HCT116 (cell line): ENCODE measurements around the gene IGSF21. TPM values are rescaled to one million over a fixed set of nuclear protein-coding genes. Genes with fewer than 3 reads are reported as not detected.

ENCODE experiments used
- ATAC-seq: fragments of 200-7000 bp; cut with Tn5 transposase; 2 replicates; pipeline ENCODE4 v1.9.1; 2020; ENCODE audit warnings: mild to moderate bottlenecking, moderate library complexity
- BruUV-seq: library from RNA; stranded (reverse); fragments of 400-500 nt; replicated peaks from 2 replicates; lab custom pipeline; 2021; lab: Mats Ljungman, UMichigan
- CTCF ChIA-PET: fragments of 300-600 bp; sonication (Branson Sonifier 250); formaldehyde crosslinking; loops from one replicate; lab custom pipeline; 2021; ENCODE audit warnings: antibody characterized with exemption; lab: Charles Lee
- POLR2A ChIA-PET: fragments of 300-600, 350-600 bp; sonication (Branson Sonifier 250); formaldehyde crosslinking; loops from one replicate; lab custom pipeline; 2021; ENCODE audit warnings: antibody characterized with exemption; lab: Charles Lee
- RAD21 ChIA-PET, 2 experiments: fragments of 300-600 bp; sonication (Branson Sonifier 250); formaldehyde crosslinking; loops; one replicate each; lab custom pipeline; 2023; ENCODE audit warnings: low total read pairs in 2 of 2; ENCODE audit not compliant: uncharacterized antibody in 2 of 2, unreplicated experiment in 2 of 2, low non-redundant PET in 1 of 2; lab: Charles Lee
- DNase-seq: peaks from one replicate; pipeline ENCODE4 v3.0.0-alpha.2; 2010; ENCODE audit warnings: low read depth, low spot score
- H2AFZ ChIP-seq: fragments of 200-600 bp; shearing (Covaris generic), sonication (generic); 2 replicates; pipeline ENCODE4 v1.6.1; 2017; ENCODE audit warnings: low read depth, mixed run types, mixed read lengths, antibody characterized with exemption, low read length; ENCODE audit not compliant: poor library complexity, severe bottlenecking
- H3K27ac ChIP-seq: 2 replicates; pipeline ENCODE4 v1.5.1; 2012; ENCODE audit warnings: low read depth, low read length
- H3K27me3 ChIP-seq: fragments of 200-600 bp; sonication (generic); 2 replicates; pipeline ENCODE4 v1.6.1; 2016; ENCODE audit warnings: mixed run types, low read length, mixed read lengths; ENCODE audit not compliant: insufficient read depth
- H3K36me3 ChIP-seq, 2 experiments: fragments of 200-500 bp in 1 of 2; fragments of 200-600 bp in 1 of 2; sonication (Bioruptor generic) in 1 of 2; sonication (generic) in 1 of 2; 2 replicates each; pipeline versions ENCODE4 v1.5.1 to v1.6.1; 2014 to 2016; ENCODE audit warnings: low read length in 2 of 2, inconsistent platforms in 1 of 2, mixed read lengths in 1 of 2, mixed run types in 1 of 2; ENCODE audit not compliant: insufficient read depth in 2 of 2, control insufficient read depth in 1 of 2
- H3K4me1 ChIP-seq, 2 experiments: fragments of 200-600 bp in 1 of 2; sonication (generic) in 1 of 2; 2 replicates each; pipeline versions ENCODE4 v1.5.1 to v1.6.1; 2012 to 2017; ENCODE audit warnings: low read length in 2 of 2, inconsistent platforms in 1 of 2, mild to moderate bottlenecking in 1 of 2, mixed read lengths in 1 of 2, mixed run types in 1 of 2, moderate library complexity in 1 of 2; ENCODE audit not compliant: insufficient read depth in 2 of 2, control insufficient read depth in 1 of 2
- H3K4me2 ChIP-seq: fragments of 200-600 bp; sonication (generic); 2 replicates; pipeline ENCODE4 v1.6.1; 2017; ENCODE audit warnings: mixed run types, low read length, mixed read lengths
- H3K4me3 ChIP-seq, 2 experiments: fragments of 200-600 bp in 1 of 2; sonication (generic) in 1 of 2; replicated peaks in 1 of 2; 2 replicates each; pipeline ENCODE4 v1.5.1; 2011 to 2016; ENCODE audit warnings: low read length in 2 of 2, control low read depth in 1 of 2, low read depth in 1 of 2, mild to moderate bottlenecking in 1 of 2, mixed read lengths in 1 of 2, mixed run types in 1 of 2
- H3K79me2 ChIP-seq: fragments of 200-600 bp; sonication (generic); 2 replicates; pipeline ENCODE4 v1.6.1; 2017; ENCODE audit warnings: mild to moderate bottlenecking, mixed run types, low read length, moderate library complexity, mixed read lengths; ENCODE audit not compliant: insufficient read depth
- H3K9ac ChIP-seq: fragments of 200-600 bp; sonication (generic); 2 replicates; pipeline ENCODE4 v1.6.1; 2016; ENCODE audit warnings: low read length, mixed read lengths
- H3K9me2 ChIP-seq: fragments of 200-600 bp; sonication (generic), shearing (Covaris generic); 2 replicates; pipeline ENCODE4 v1.6.1; 2017; ENCODE audit warnings: mixed run types, mild to moderate bottlenecking, moderate library complexity; ENCODE audit not compliant: insufficient read depth
- H3K9me3 ChIP-seq, 2 experiments: fragments of 200-500 bp in 1 of 2; fragments of 200-600 bp in 1 of 2; sonication (Bioruptor generic) in 1 of 2; sonication (generic) in 1 of 2; 2 replicates each; pipeline ENCODE4 v1.6.1; 2014 to 2017; ENCODE audit warnings: low read length in 2 of 2, mixed read lengths in 2 of 2, inconsistent platforms in 1 of 2, low read depth in 1 of 2, mild to moderate bottlenecking in 1 of 2, mixed run types in 1 of 2, moderate library complexity in 1 of 2; ENCODE audit not compliant: control insufficient read depth in 1 of 2, insufficient read depth in 1 of 2
- H4K20me1 ChIP-seq: fragments of 200-600 bp; sonication (generic), shearing (Covaris generic); 2 replicates; pipeline ENCODE4 v1.6.1; 2017; ENCODE audit warnings: mixed run types, mild to moderate bottlenecking, moderate library complexity; ENCODE audit not compliant: insufficient read depth
- CBX3 ChIP-seq: IDR thresholded peaks from 2 replicates; pipeline ENCODE4 v1.6.1; 2012; ENCODE audit warnings: low read depth
- EGR1 ChIP-seq: IDR thresholded peaks from 2 replicates; pipeline ENCODE4 v1.6.1; 2012; ENCODE audit warnings: low read depth
- JUND ChIP-seq: IDR thresholded peaks from 2 replicates; pipeline ENCODE4 v1.6.1; 2012
- POLR2A ChIP-seq: IDR thresholded peaks from 2 replicates; pipeline ENCODE4 v1.7.0; 2011; ENCODE audit warnings: borderline replicate concordance; ENCODE audit not compliant: insufficient read depth, insufficient read length; ENCODE audit errors: extremely low read depth
- POLR2AphosphoS5 ChIP-seq: IDR thresholded peaks from 2 replicates; pipeline ENCODE4 v1.6.1; 2011; ENCODE audit warnings: mild to moderate bottlenecking, low read depth, low read length, moderate library complexity
- RAD21 ChIP-seq: IDR thresholded peaks from 2 replicates; pipeline ENCODE4 v1.6.1; 2012; ENCODE audit warnings: low read depth, mild to moderate bottlenecking
- SRF ChIP-seq: IDR thresholded peaks from 2 replicates; pipeline ENCODE4 v1.6.1; 2012; ENCODE audit warnings: low read depth
- TCF7L2 ChIP-seq: IDR thresholded peaks from 2 replicates; pipeline ENCODE4 v1.7.0; 2011; ENCODE audit warnings: borderline replicate concordance, inconsistent platforms; ENCODE audit not compliant: insufficient read depth, insufficient read length; ENCODE audit errors: extremely low read depth
- YY1 ChIP-seq: IDR thresholded peaks from 2 replicates; pipeline ENCODE4 v1.6.1; 2011; ENCODE audit warnings: low read length, low read depth, moderate library complexity, mild to moderate bottlenecking; ENCODE audit not compliant: insufficient replicate concordance; ENCODE audit errors: extremely low read depth
- ZFX ChIP-seq: fragments of 450-650 bp; IDR thresholded peaks from 2 replicates; pipeline ENCODE4 v1.6.1; 2017
- ZNF274 ChIP-seq: fragments of 200-500 bp; sonication (Bioruptor generic); IDR thresholded peaks from 2 replicates; pipeline ENCODE4 v1.6.1; 2014; ENCODE audit warnings: mild to moderate bottlenecking, low read depth, low read length, inconsistent platforms
- intact Hi-C: fragments of 100-400 bp; cut with micrococcal nuclease; formaldehyde crosslinking; loops from 2 replicates; pipeline ENCODE4 v1.10.0; 2022
- total RNA-seq: library from RNA; stranded (reverse); gene quantifications from one replicate; pipeline ENCODE4 v1.2.1, GENCODE V29; 2021; ENCODE audit not compliant: unreplicated experiment
- TF ChIP-seq, protein P1 (sequence below), 3 experiments: fragments of 200-600 bp in 1 of 3; sonication (generic) in 1 of 3; IDR thresholded peaks in 2 of 3; conservative IDR thresholded peaks in 1 of 3; 2 replicates each; pipeline ENCODE4 v1.5.1; 2012 to 2017; ENCODE audit warnings: low read depth in 2 of 3, low read length in 2 of 3, antibody characterized with exemption in 1 of 3, borderline replicate concordance in 1 of 3, control low read depth in 1 of 3, mild to moderate bottlenecking in 1 of 3, mixed read lengths in 1 of 3, mixed run types in 1 of 3, moderate library complexity in 1 of 3; ENCODE audit not compliant: insufficient read depth in 1 of 3
- TF ChIP-seq, protein P2 (sequence below): IDR thresholded peaks from 2 replicates; pipeline ENCODE4 v1.6.1; 2011; ENCODE audit warnings: mild to moderate bottlenecking, low read length, moderate library complexity; ENCODE audit not compliant: insufficient replicate concordance; ENCODE audit errors: extremely low read depth
- TF ChIP-seq, protein P3 (sequence below): IDR thresholded peaks from 2 replicates; pipeline ENCODE4 v1.6.1; 2012
- TF ChIP-seq, protein P4 (sequence below): IDR thresholded peaks from 2 replicates; pipeline ENCODE4 v1.6.1; 2012; ENCODE audit warnings: low read depth

Gene IGSF21
- total RNA-seq, 1 experiment from 2014 or later: not detected

DNA sequence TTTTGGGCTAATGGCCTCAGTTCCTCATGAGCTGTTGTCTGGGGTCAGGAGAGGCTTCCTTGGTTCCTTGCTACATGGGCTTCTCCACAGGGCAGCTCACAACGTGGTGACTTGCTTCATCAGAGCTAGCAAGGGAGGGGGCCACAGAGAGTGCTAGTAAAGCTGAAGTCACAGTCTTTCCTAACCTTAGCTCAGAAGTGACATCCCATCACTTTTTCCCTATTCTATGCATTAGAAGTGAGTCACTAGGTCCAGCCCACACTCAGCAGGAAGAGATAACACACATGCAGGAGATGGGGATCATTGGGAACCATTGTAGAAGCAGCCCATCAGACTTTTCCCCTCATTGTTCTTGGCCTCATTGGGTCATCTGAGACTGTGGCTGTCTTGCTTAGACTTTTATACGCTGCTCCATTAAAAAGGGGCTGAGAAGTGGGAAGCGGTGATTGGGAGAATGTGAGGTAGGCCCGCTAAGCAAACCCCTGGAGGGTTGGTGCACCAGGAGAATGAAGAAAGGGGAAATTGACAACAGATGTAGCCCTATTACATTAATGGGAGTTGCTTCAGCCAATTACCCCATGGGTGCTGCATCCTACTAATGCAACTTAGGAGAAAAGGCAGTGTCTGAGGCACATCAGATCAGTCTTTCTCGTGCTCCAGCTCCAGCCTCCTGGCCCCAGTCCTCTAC, 22.1 kb upstream of the IGSF21 start:
- DNase-seq (no peak), ATAC-seq (no peak)
- Histone ChIP-seq H3K9me2 (no peaks in the 10 kb centered on the region), H3K4me2 (no peak overlapping the region), H3K4me1 (peaks cover 2 to 3% of the 10 kb centered on the region in 2 experiments; a peak in 3 of 4 replicates), H3K79me2 (no peaks in the 10 kb centered on the region), H2AFZ (no peak overlapping the region), H3K9me3 (no peaks in the 10 kb centered on the region), H3K4me3 (no peak overlapping the region), H3K9ac (no peak overlapping the region), H3K27ac (no peak overlapping the region), H3K36me3 (no peaks in the 10 kb centered on the region), H4K20me1 (no peaks in the 10 kb centered on the region), H3K27me3 (peaks cover 13% of the 10 kb centered on the region; the same call in 1 of the 2 replicates)
- no TSS peak for BruUV-seq
- ChIA-PET CTCF (no interaction called here), RAD21 (no interaction called here), POLR2A (no interaction called here)
- no peak for TF ChIP-seq CBX3
- no peak for TF ChIP-seq POLR2A
- no peak for TF ChIP-seq SRF
- no peak for TF ChIP-seq JUND
- no peak for TF ChIP-seq YY1
- TF ChIP-seq EGR1: no peak
- TF ChIP-seq, protein P1, sequence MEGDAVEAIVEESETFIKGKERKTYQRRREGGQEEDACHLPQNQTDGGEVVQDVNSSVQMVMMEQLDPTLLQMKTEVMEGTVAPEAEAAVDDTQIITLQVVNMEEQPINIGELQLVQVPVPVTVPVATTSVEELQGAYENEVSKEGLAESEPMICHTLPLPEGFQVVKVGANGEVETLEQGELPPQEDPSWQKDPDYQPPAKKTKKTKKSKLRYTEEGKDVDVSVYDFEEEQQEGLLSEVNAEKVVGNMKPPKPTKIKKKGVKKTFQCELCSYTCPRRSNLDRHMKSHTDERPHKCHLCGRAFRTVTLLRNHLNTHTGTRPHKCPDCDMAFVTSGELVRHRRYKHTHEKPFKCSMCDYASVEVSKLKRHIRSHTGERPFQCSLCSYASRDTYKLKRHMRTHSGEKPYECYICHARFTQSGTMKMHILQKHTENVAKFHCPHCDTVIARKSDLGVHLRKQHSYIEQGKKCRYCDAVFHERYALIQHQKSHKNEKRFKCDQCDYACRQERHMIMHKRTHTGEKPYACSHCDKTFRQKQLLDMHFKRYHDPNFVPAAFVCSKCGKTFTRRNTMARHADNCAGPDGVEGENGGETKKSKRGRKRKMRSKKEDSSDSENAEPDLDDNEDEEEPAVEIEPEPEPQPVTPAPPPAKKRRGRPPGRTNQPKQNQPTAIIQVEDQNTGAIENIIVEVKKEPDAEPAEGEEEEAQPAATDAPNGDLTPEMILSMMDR (IDR thresholded peaks at IDR 0.05 in 2 of 3, conservative IDR thresholded peaks at IDR 0.05 in 1 of 3; ENCODE audit: borderline replicate concordance in 1 of 3, insufficient read depth in 1 of 3, low read depth in 2 of 3, low read length in 2 of 3): no peak
- TF ChIP-seq, protein P2, sequence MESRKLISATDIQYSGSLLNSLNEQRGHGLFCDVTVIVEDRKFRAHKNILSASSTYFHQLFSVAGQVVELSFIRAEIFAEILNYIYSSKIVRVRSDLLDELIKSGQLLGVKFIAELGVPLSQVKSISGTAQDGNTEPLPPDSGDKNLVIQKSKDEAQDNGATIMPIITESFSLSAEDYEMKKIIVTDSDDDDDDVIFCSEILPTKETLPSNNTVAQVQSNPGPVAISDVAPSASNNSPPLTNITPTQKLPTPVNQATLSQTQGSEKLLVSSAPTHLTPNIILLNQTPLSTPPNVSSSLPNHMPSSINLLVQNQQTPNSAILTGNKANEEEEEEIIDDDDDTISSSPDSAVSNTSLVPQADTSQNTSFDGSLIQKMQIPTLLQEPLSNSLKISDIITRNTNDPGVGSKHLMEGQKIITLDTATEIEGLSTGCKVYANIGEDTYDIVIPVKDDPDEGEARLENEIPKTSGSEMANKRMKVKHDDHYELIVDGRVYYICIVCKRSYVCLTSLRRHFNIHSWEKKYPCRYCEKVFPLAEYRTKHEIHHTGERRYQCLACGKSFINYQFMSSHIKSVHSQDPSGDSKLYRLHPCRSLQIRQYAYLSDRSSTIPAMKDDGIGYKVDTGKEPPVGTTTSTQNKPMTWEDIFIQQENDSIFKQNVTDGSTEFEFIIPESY: no peak
- TF ChIP-seq, protein P3, sequence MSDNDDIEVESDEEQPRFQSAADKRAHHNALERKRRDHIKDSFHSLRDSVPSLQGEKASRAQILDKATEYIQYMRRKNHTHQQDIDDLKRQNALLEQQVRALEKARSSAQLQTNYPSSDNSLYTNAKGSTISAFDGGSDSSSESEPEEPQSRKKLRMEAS: no peak
- no peak for TF ChIP-seq TCF7L2
- TF ChIP-seq RAD21: no peak
- no peak for TF ChIP-seq ZNF274
- TF ChIP-seq, protein P4, sequence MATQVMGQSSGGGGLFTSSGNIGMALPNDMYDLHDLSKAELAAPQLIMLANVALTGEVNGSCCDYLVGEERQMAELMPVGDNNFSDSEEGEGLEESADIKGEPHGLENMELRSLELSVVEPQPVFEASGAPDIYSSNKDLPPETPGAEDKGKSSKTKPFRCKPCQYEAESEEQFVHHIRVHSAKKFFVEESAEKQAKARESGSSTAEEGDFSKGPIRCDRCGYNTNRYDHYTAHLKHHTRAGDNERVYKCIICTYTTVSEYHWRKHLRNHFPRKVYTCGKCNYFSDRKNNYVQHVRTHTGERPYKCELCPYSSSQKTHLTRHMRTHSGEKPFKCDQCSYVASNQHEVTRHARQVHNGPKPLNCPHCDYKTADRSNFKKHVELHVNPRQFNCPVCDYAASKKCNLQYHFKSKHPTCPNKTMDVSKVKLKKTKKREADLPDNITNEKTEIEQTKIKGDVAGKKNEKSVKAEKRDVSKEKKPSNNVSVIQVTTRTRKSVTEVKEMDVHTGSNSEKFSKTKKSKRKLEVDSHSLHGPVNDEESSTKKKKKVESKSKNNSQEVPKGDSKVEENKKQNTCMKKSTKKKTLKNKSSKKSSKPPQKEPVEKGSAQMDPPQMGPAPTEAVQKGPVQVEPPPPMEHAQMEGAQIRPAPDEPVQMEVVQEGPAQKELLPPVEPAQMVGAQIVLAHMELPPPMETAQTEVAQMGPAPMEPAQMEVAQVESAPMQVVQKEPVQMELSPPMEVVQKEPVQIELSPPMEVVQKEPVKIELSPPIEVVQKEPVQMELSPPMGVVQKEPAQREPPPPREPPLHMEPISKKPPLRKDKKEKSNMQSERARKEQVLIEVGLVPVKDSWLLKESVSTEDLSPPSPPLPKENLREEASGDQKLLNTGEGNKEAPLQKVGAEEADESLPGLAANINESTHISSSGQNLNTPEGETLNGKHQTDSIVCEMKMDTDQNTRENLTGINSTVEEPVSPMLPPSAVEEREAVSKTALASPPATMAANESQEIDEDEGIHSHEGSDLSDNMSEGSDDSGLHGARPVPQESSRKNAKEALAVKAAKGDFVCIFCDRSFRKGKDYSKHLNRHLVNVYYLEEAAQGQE: no peak
- TF ChIP-seq ZFX: no peak
- no peak for TF ChIP-seq POLR2AphosphoS5
- intact Hi-C loops: no loop called here
